GM10248 (cell line): ENCODE results near the gene KLHL9.

Experiments used
- CTCF ChIA-PET: fragments of 300-600 bp; sonication (Branson Sonifier 250); formaldehyde crosslinking; extraction: SDS; loops from one replicate; lab custom pipeline; 2021; ENCODE audit warnings: antibody characterized with exemption; lab: Yijun Ruan, JAX
- POLR2A ChIA-PET: fragments of 350-650 bp; sonication (Branson Sonifier 250); formaldehyde crosslinking; extraction: SDS; loops from one replicate; lab custom pipeline; 2020; ENCODE audit warnings: antibody characterized with exemption; lab: Yijun Ruan, JAX
- DNase-seq: peaks from one replicate; pipeline ENCODE4 v3.0.0; 2012; ENCODE audit errors: extremely low spot score
- CTCF ChIP-seq: IDR thresholded peaks from 2 replicates; pipeline ENCODE4 v1.5.1; 2012; ENCODE audit warnings: mild to moderate bottlenecking, low read depth; ENCODE audit errors: extremely low read depth, missing control alignments, control extremely low read depth

The KLHL9 gene

GRCh38 chr9:21333226-21333625 lies 2.0 kb downstream of the KLHL9 start:
- ChIA-PET CTCF (interaction anchor here (0.7 to 3.2 kb wide), 7 partner anchors 15 to 101 kb away, joined by 3 to 27 read pairs (median 5); no protein-coding TSS in a partner anchor), POLR2A (no interaction called here)
- TF ChIP-seq CTCF, result no peak
- no peak for DNase-seq

GRCh38 chr9:21331676-21332402 lies 3.4 kb downstream of the KLHL9 start:
- ChIA-PET CTCF (interaction anchor here (0.7 to 1.7 kb wide), 5 partner anchors 11 to 123 kb away, joined by 3 to 6 read pairs (median 4); no protein-coding TSS in a partner anchor), POLR2A (no interaction called here)
- DNase-seq, result no peak
- TF ChIP-seq CTCF, result no peak

GRCh38 chr9:21326526-21327139 lies 8.6 kb downstream of the KLHL9 start:
- POLR2A ChIA-PET, result no interaction called here

GRCh38 chr9:21324047-21324446 lies 11.2 kb downstream of the KLHL9 start:
- POLR2A ChIA-PET, result no interaction called here
- no peak for TF ChIP-seq CTCF
- CTCF ChIA-PET, result interaction anchor here (0.9 to 6.6 kb wide), 12 partner anchors 9 to 132 kb away, joined by 3 to 95 read pairs (median 4); no protein-coding TSS in a partner anchor
- DNase-seq, result no peak

More at GRCh38 chr9:21326526-21327139, 8.6 kb downstream of the KLHL9 start:
- TF ChIP-seq CTCF, result peak; percentile 35
- peak; percentile 49 for DNase-seq
- CTCF ChIA-PET, result interaction anchor here (0.6 to 6.6 kb wide), 48 partner anchors 8 to 468 kb away, joined by 3 to 95 read pairs (median 4); partner anchors contain the start of genes IFNA14, IFNA6 and KLHL9

GRCh38 chr9:21322911-21323461 lies 12.2 kb downstream of the KLHL9 start:
- no peak for TF ChIP-seq CTCF
- ChIA-PET CTCF (interaction anchor here (1.0 to 6.6 kb wide), 12 partner anchors 9 to 133 kb away, joined by 3 to 95 read pairs (median 5); no protein-coding TSS in a partner anchor), POLR2A (no interaction called here)
- no peak for DNase-seq

GRCh38 chr9:21320465-21320864 lies 14.7 kb downstream of the KLHL9 start:
- no peak for DNase-seq
- CTCF ChIA-PET, result interaction anchor here (0.9 to 4.0 kb wide), 9 partner anchors 8 to 135 kb away, joined by 3 to 19 read pairs (median 3); no protein-coding TSS in a partner anchor
- no peak for TF ChIP-seq CTCF
- POLR2A ChIA-PET, result no interaction called here
